SK-N-SH (cell line): ENCODE measurements around the gene VIL1. TPM values are rescaled to one million over a fixed set of nuclear protein-coding genes. Genes with fewer than 3 reads are reported as not detected.

Source experiments
- CTCF ChIA-PET: fragments of 300-600, 350-600 bp; formaldehyde crosslinking; extraction: SDS; loops from one replicate; lab custom pipeline; 2021; lab: Yijun Ruan, JAX
- POLR2A ChIA-PET: fragments of 350-600 bp; sonication (Branson Sonifier 250); formaldehyde crosslinking; extraction: SDS; loops from one replicate; lab custom pipeline; 2020; ENCODE audit warnings: antibody characterized with exemption, inconsistent platforms; lab: Yijun Ruan, JAX
- DNase-seq: peaks from one replicate; pipeline ENCODE4 v3.0.0; 2012
- H2AFZ ChIP-seq: fragments of 200-600 bp; sonication (generic); 2 replicates; pipeline ENCODE4 v1.8.1; 2016; ENCODE audit warnings: antibody characterized with exemption, mild to moderate bottlenecking, low read depth
- H3F3A ChIP-seq: fragments of 200-600 bp; sonication (generic); replicated peaks from 2 replicates; pipeline ENCODE3; 2016; ENCODE audit warnings: antibody characterized with exemption, mild to moderate bottlenecking; ENCODE audit not compliant: insufficient read depth
- H3K27ac ChIP-seq, 2 experiments: fragments of 200-500 bp in 1 of 2; fragments of 200-600 bp in 1 of 2; sonication (Bioruptor generic) in 1 of 2; sonication (generic), shearing (Covaris generic) in 1 of 2; 2 replicates each; pipeline versions ENCODE4 v1.5.1 to v1.6.1; 2014 to 2016; ENCODE audit warnings: low read depth in 2 of 2, inconsistent platforms in 1 of 2, low read length in 1 of 2, mild to moderate bottlenecking in 1 of 2, mixed read lengths in 1 of 2
- H3K27me3 ChIP-seq: fragments of 200-600 bp; sonication (generic), shearing (Covaris generic); 2 replicates; pipeline ENCODE4 v1.6.1; 2016; ENCODE audit warnings: mixed run types; ENCODE audit not compliant: insufficient read depth
- H3K36me3 ChIP-seq, 2 experiments: fragments of 200-500 bp in 1 of 2; fragments of 200-600 bp in 1 of 2; sonication (Bioruptor generic) in 1 of 2; sonication (generic) in 1 of 2; replicated peaks in 1 of 2; 2 replicates each; pipeline versions ENCODE3 to v1.5.1; 2014 to 2016; ENCODE audit warnings: low read length in 1 of 2, mild to moderate bottlenecking in 1 of 2; ENCODE audit not compliant: insufficient read depth in 2 of 2, control insufficient read depth in 1 of 2
- H3K4me1 ChIP-seq, 2 experiments: fragments of 200-500 bp in 1 of 2; fragments of 200-600 bp in 1 of 2; sonication (Bioruptor generic) in 1 of 2; sonication (generic), shearing (Covaris generic) in 1 of 2; 2 replicates each; pipeline versions ENCODE4 v1.5.1 to v1.6.1; 2014 to 2016; ENCODE audit warnings: low read depth in 1 of 2, low read length in 1 of 2, mixed run types in 1 of 2; ENCODE audit not compliant: insufficient read depth in 2 of 2, control insufficient read depth in 1 of 2
- H3K4me2 ChIP-seq: fragments of 200-600 bp; sonication (generic), shearing (Covaris generic); 2 replicates; pipeline ENCODE4 v1.6.1; 2017; ENCODE audit warnings: mixed run types
- H3K4me3 ChIP-seq, 2 experiments: fragments of 200-500 bp in 1 of 2; fragments of 200-600 bp in 1 of 2; sonication (Bioruptor generic) in 1 of 2; sonication (generic), shearing (Covaris generic) in 1 of 2; 2 replicates each; pipeline versions ENCODE4 v1.5.1 to v1.8.1; 2014 to 2016; ENCODE audit warnings: low read depth in 2 of 2, inconsistent platforms in 1 of 2, low read length in 1 of 2, mild to moderate bottlenecking in 1 of 2, mixed read lengths in 1 of 2, moderate library complexity in 1 of 2
- H3K79me2 ChIP-seq: fragments of 200-600 bp; sonication (generic); 2 replicates; pipeline ENCODE4 v1.8.1; 2017; ENCODE audit warnings: mild to moderate bottlenecking; ENCODE audit not compliant: insufficient read depth
- H3K9ac ChIP-seq: fragments of 200-600 bp; sonication (generic); 2 replicates; pipeline ENCODE4 v1.6.1; 2017; ENCODE audit warnings: mixed run types
- H3K9me2 ChIP-seq: fragments of 200-600 bp; sonication (generic); 2 replicates; pipeline ENCODE4 v1.6.1; 2017; ENCODE audit warnings: mixed run types
- H3K9me3 ChIP-seq: fragments of 200-600 bp; sonication (generic); 2 replicates; pipeline ENCODE4 v1.6.1; 2017; ENCODE audit warnings: mixed run types, mild to moderate bottlenecking, moderate library complexity
- H4K20me1 ChIP-seq: fragments of 200-600 bp; sonication (generic); 2 replicates; pipeline ENCODE4 v1.6.1; 2017; ENCODE audit warnings: mild to moderate bottlenecking, mixed run types; ENCODE audit not compliant: insufficient read depth
- CTCF ChIP-seq: fragments of 200-600 bp; sonication (generic); IDR thresholded peaks from 2 replicates; pipeline ENCODE4 v1.6.1; 2017; ENCODE audit warnings: antibody characterized with exemption, mild to moderate bottlenecking, moderate library complexity
- EP300 ChIP-seq, 2 experiments: IDR thresholded peaks; 2 replicates each; pipeline versions ENCODE4 v1.4.0 to v1.6.1; 2012; ENCODE audit warnings: borderline replicate concordance in 1 of 2, low read depth in 1 of 2, low read length in 1 of 2
- FOXJ3 ChIP-seq: sonication (generic); formaldehyde crosslinking; IDR thresholded peaks from 2 replicates; pipeline ENCODE4 v1.5.1; 2020; ENCODE audit warnings: mild to moderate bottlenecking, missing genetic modification reagents
- GABPA ChIP-seq: IDR thresholded peaks from 2 replicates; pipeline ENCODE4 v1.4.0; 2012; ENCODE audit warnings: low read depth, mild to moderate bottlenecking
- JUND ChIP-seq: IDR thresholded peaks from 2 replicates; pipeline ENCODE4 v1.4.0; 2012
- NRF1 ChIP-seq: IDR thresholded peaks from 2 replicates; pipeline ENCODE4 v1.6.1; 2012; ENCODE audit warnings: low read depth, mild to moderate bottlenecking, low read length
- RFX5 ChIP-seq: IDR thresholded peaks from 2 replicates; pipeline ENCODE4 v1.6.1; 2012; ENCODE audit warnings: mild to moderate bottlenecking, improper control_type of control experiment, low read length
- SIN3A ChIP-seq: IDR thresholded peaks from 2 replicates; pipeline ENCODE4 v1.6.1; 2012; ENCODE audit warnings: low read depth, mild to moderate bottlenecking, low read length, moderate library complexity, borderline replicate concordance
- SMC3 ChIP-seq: IDR thresholded peaks from 2 replicates; pipeline ENCODE4 v1.6.1; 2012; ENCODE audit warnings: low read depth, low read length, improper control_type of control experiment
- YY1 ChIP-seq: IDR thresholded peaks from 2 replicates; pipeline ENCODE4 v1.4.0; 2012; ENCODE audit warnings: low read depth, mild to moderate bottlenecking
- WGBS: methylation state at CpG from one replicate; pipeline ENCODE4 v1.1.6; 2017; ENCODE audit warnings: low lambda C conversion rate; 5-methylcytosine and 5-hydroxymethylcytosine counted together
- polyA plus RNA-seq, 3 experiments: library from polyadenylated mRNA; depleted of rRNA; stranded (reverse); fragments of >200 nt; gene quantifications; 2 replicates each; pipeline ENCODE4 v1.2.3, GENCODE V29; 2012

VIL1 gene
- polyA plus RNA-seq, 1 of the 3 experiments (the other 2 are of a cell fraction), result under 0.01 TPM

- TF ChIP-seq RFX5 (no peak), JUND (no peak), NRF1 (no peak), GABPA (no peak)
- no peaks in the 10 kb centered on the region for H3K36me3 ChIP-seq
- H3K9me2 ChIP-seq, result no peaks in the 10 kb centered on the region
- peaks cover 5% of the 10 kb centered on the region for H3F3A ChIP-seq
- no peak for DNase-seq
- H3K4me2 ChIP-seq, result no peak overlapping the region
- no peaks in the 10 kb centered on the region for H3K79me2 ChIP-seq
- no peaks in the 10 kb centered on the region for H3K27me3 ChIP-seq
- no peak overlapping the region for H3K27ac ChIP-seq
- ChIA-PET POLR2A (no interaction called here), CTCF (interaction anchor here (1.3 kb wide), 1 partner anchor 105 kb away, joined by 3 read pairs; no protein-coding TSS in a partner anchor)
- 80% methylated on average over 5 of the region's 5 CpGs for WGBS
- H3K4me1 ChIP-seq, result no peaks in the 10 kb centered on the region
- no peak overlapping the region for H3K9ac ChIP-seq
- no peaks in the 10 kb centered on the region for H3K9me3 ChIP-seq
- no peak overlapping the region for H3K4me3 ChIP-seq
- H4K20me1 ChIP-seq, result no peaks in the 10 kb centered on the region
- no peak overlapping the region for H2AFZ ChIP-seq
These were observed 40.9 kb upstream of the VIL1 start for GRCh38 chr2:218378053-218378452.

- ChIA-PET POLR2A (no interaction called here), CTCF (interaction anchor here (1.6 kb wide), 1 partner anchor 80 kb away, joined by 4 read pairs; no protein-coding TSS in a partner anchor)
- WGBS, result 86% methylated on average over 9 of the region's 13 CpGs
These were observed 37.0 kb upstream of the VIL1 start, which contains the start of gene SLC11A1 for GRCh38 chr2:218381916-218382366. Gene SLC11A1 (plus strand): TSS chr2:218382273. CDS start chr2:218382369, 96 bp downstream.

More at GRCh38 chr2:218381916-218382366, 37.0 kb upstream of the VIL1 start, which contains the start of gene SLC11A1:
- Histone ChIP-seq H3K9me2 (no peaks in the 10 kb centered on the region), H4K20me1 (no peaks in the 10 kb centered on the region), H3K27ac (no peak within 1 kb of the TSS), H3K79me2 (no peaks in the 10 kb centered on the region)
- TF ChIP-seq GABPA (no peak), FOXJ3 (CRISPR knock-in tag) (no peak), CTCF (no peak), EP300 (IDR thresholded peaks at IDR 0.05; ENCODE audit: borderline replicate concordance in 1 of 2, low read depth in 1 of 2, low read length in 1 of 2) (no peak), SIN3A (no peak), YY1 (no peak), SMC3 (no peak)
- TF ChIP-seq, all 33 proteins: peak for 0
- no peak within 1 kb of the TSS for H2AFZ ChIP-seq
- no peak for DNase-seq
- H3K4me3 ChIP-seq, result no peak within 1 kb of the TSS
- no peaks in the 10 kb centered on the region for H3K36me3 ChIP-seq
- H3K4me2 ChIP-seq, result no peak within 1 kb of the TSS
- no peaks in the 10 kb centered on the region for H3F3A ChIP-seq
- H3K9ac ChIP-seq, result no peak within 1 kb of the TSS
- no peaks in the 10 kb centered on the region for H3K27me3 ChIP-seq
- no peaks in the 10 kb centered on the region for H3K9me3 ChIP-seq
- H3K4me1 ChIP-seq, result no peaks in the 10 kb centered on the region; a peak in 1 of 4 replicates
